ENCODE measurements around the gene LHPP.

LHPP gene

GRCh38 chr10:124616836-124617130, 155.2 kb downstream of the LHPP start:
- no peak for DNase-seq (ENCODE audit: low read depth, low spot score)
- ChIA-PET CTCF (no interaction called here), POLR2A (no interaction called here)
- no peak for TF ChIP-seq CTCF (IDR thresholded peaks at IDR 0.05; ENCODE audit: insufficient read depth, low read length, missing control alignments)
- H3K4me3 ChIP-seq (ENCODE audit: low read depth, low read length), result no peak overlapping the region

DNA sequence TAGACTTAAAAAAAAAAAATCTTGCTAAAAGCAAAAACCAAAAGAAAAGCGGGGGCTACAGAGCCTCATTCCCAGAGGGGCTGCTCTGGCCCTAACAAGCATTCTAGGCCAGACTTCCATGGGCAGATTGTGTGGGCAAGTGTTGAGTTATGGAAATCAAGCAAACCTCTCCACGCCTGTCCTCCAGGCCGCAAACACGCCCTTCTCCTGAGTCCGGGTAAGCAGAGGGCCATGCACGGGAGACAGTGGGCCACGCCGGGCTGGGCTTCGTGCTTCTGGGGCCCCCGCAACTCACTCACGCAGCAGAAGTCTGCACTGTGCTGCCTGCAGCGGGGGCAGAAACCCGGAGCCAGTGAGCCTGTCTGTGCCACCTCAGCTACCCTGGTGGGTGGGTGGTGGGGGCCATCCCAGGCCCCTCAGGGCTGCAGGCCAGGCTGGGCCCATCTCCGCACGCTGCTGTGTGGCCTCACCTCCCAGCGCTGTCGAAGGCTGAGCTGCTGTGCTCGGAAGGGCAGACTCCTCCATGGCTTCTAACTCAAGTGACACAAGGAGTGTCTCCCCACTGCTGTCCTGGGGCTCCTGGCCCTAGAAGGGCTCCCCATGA, 156.9 kb downstream of the LHPP start:
- CTCF ChIA-PET, result no interaction called here
- no peak for DNase-seq (ENCODE audit: low read depth, low spot score)
- no peak overlapping the region for H3K4me3 ChIP-seq (ENCODE audit: low read depth, low read length)
- TF ChIP-seq CTCF (IDR thresholded peaks at IDR 0.05; ENCODE audit: insufficient read depth, low read length, missing control alignments), result no peak
- POLR2A ChIA-PET, result no interaction called here

DNA sequence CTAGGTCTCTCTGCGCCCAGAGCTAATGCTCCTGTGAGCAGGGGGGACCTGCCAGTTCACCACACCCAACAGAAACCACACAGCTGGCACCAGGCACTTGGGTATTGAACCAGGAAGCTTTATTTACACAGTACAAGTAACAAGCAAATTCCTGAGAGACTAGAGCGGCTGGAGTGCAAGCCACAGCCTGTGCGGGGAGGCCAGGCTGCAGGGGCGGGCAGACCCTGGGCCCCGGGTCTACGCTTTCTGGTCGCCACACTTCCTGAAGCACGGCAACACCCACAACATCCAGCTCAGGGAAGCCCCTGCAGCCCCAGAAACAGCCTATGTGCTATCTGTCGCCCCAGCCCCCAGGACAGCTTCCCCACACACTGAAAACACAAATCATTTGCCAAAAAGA, 157.6 kb downstream of the LHPP start:
- H3K4me3 ChIP-seq (ENCODE audit: low read depth, low read length), result no peak overlapping the region
- CTCF ChIA-PET, result no interaction called here

GRCh38 chr10:124619802-124620490, 158.3 kb downstream of the LHPP start:
- DNase-seq (ENCODE audit: low read depth, low spot score), result no peak
- H3K4me3 ChIP-seq (ENCODE audit: low read depth, low read length), result no peak overlapping the region
- no peak for TF ChIP-seq CTCF (IDR thresholded peaks at IDR 0.05; ENCODE audit: insufficient read depth, low read length, missing control alignments)
- ChIA-PET CTCF (no interaction called here), POLR2A (no interaction called here)

More for the DNA sequence above, 157.6 kb downstream of the LHPP start:
- no peak for DNase-seq (ENCODE audit: low read depth, low spot score)
- POLR2A ChIA-PET, result no interaction called here
- no peak for TF ChIP-seq CTCF (IDR thresholded peaks at IDR 0.05; ENCODE audit: insufficient read depth, low read length, missing control alignments)

GRCh38 chr10:124621637-124622036, 160.0 kb downstream of the LHPP start:
- H3K4me3 ChIP-seq (ENCODE audit: low read depth, low read length), result no peak overlapping the region
- no peak for TF ChIP-seq CTCF (IDR thresholded peaks at IDR 0.05; ENCODE audit: insufficient read depth, low read length, missing control alignments)
- no peak for DNase-seq (ENCODE audit: low read depth, low spot score)
- ChIA-PET CTCF (no interaction called here), POLR2A (no interaction called here)

DNA sequence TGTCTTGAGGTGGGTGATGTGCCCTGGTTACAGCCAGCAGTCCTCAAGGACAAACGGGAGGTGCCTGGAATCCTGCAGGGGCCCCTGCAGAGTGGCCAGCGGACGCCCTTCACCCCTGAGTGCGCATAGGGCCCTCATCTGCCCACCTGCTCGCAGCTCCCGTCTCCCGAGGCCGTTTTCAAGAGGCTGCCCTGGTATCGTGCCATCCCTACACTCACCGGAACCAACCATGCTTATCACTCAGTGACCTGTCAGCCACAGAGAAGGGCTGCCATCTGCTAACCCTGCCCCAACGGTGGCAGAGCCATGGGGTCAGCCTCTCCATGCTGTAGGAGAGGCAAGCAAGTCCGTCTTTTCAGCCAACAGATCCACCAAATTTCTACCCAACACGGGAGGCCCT, 160.5 kb downstream of the LHPP start:
- DNase-seq (ENCODE audit: low read depth, low spot score), result no peak
- no peak overlapping the region for H3K4me3 ChIP-seq (ENCODE audit: low read depth, low read length)
- ChIA-PET CTCF (no interaction called here), POLR2A (no interaction called here)
- TF ChIP-seq CTCF (IDR thresholded peaks at IDR 0.05; ENCODE audit: insufficient read depth, low read length, missing control alignments), result no peak
